HG03457 (cell line): ENCODE data around the gene TTC14.
A peak's percentile ranks its signal among the peaks of the same experiment; 100 is the strongest.
"Not testable (repeated sequence)": the region's sequence is repeated elsewhere in the genome, so short reads cannot be mapped to it uniquely, and the experiment has no call there.

Experiments used
- ATAC-seq: cut with Tn5 transposase; IDR thresholded peaks from one replicate; pipeline ENCODE4 v1.9.1; 2021; ENCODE audit warnings: moderate number of reproducible peaks; ENCODE audit not compliant: unreplicated experiment

TTC14 gene

GRCh38 chr3:180601688-180602666 lies at the start of gene TTC14:
TTC14 (plus strand) TSS chr3:180602163; CDS start chr3:180602262, 99 bp downstream.
- peak; percentile 95 for ATAC-seq

GRCh38 chr3:180563406-180563805 lies 38.6 kb upstream of the TTC14 start:
- ATAC-seq = no peak

- no peak for ATAC-seq
Measured at GRCh38 chr3:180564676-180565075, 37.3 kb upstream of the TTC14 start.

GRCh38 chr3:180570238-180570637 lies 31.7 kb upstream of the TTC14 start:
- ATAC-seq = no peak

GRCh38 chr3:180571831-180572598 lies 29.9 kb upstream of the TTC14 start:
- ATAC-seq = peak; percentile 69

- no peak for ATAC-seq
Measured at GRCh38 chr3:180575571-180575970, 26.4 kb upstream of the TTC14 start.

- ATAC-seq = no peak
Measured at GRCh38 chr3:180580934-180581333, 21.0 kb upstream of the TTC14 start.

GRCh38 chr3:180590396-180590795 lies 11.6 kb upstream of the TTC14 start:
- ATAC-seq = no peak

GRCh38 chr3:180593631-180594030 lies 8.3 kb upstream of the TTC14 start:
- ATAC-seq = not testable (repeated sequence)

GRCh38 chr3:180594631-180595558 lies 7.1 kb upstream of the TTC14 start:
- no peak for ATAC-seq

GRCh38 chr3:180595559-180595935 lies 6.4 kb upstream of the TTC14 start:
- ATAC-seq = no peak

GRCh38 chr3:180600473-180600872 lies 1.5 kb upstream of the TTC14 start:
- no peak for ATAC-seq

GRCh38 chr3:180611006-180611405 lies 9.0 kb downstream of the TTC14 start:
- no peak for ATAC-seq

GRCh38 chr3:180612364-180612763 lies 10.4 kb downstream of the TTC14 start:
- ATAC-seq = no peak

- no peak for ATAC-seq
Measured at GRCh38 chr3:180615954-180616353, 14.0 kb downstream of the TTC14 start.

GRCh38 chr3:180617049-180617448 lies 15.1 kb downstream of the TTC14 start:
- ATAC-seq = no peak

GRCh38 chr3:180618563-180618962 lies 16.6 kb downstream of the TTC14 start:
- not testable (repeated sequence) for ATAC-seq

GRCh38 chr3:180619723-180620122 lies 17.8 kb downstream of the TTC14 start:
- no peak for ATAC-seq

- peak; percentile 44 for ATAC-seq
Measured at GRCh38 chr3:180624714-180625113, 22.8 kb downstream of the TTC14 start.

- ATAC-seq = peak; percentile 95
Measured at GRCh38 chr3:180626844-180627243, 24.9 kb downstream of the TTC14 start.

- no peak for ATAC-seq
Measured at GRCh38 chr3:180630371-180630770, 28.4 kb downstream of the TTC14 start.
